ENCODE data around the gene IPPK.

- TF ChIP-seq CTCF (IDR thresholded peaks at IDR 0.05 in 8 of 11, conservative IDR thresholded peaks at IDR 0.05 in 3 of 11) (no peak), POLR2AphosphoS5 (IDR thresholded peaks at IDR 0.05) (no peak), POLR2A (IDR thresholded peaks at IDR 0.05) (no peak)
These were observed 8.8 kb downstream of the IPPK start for GRCh38 chr9:92661127-92661526.
